H1 (cell line): ENCODE measurements around the gene PI4KA. TPM values are rescaled to one million over a fixed set of nuclear protein-coding genes. Genes with fewer than 3 reads are reported as not detected.

ENCODE experiments used
- CTCF ChIA-PET: fragments of 300-600 bp; sonication (Branson Sonifier 250); formaldehyde crosslinking; loops from one replicate; lab custom pipeline; 2021; ENCODE audit not compliant: partially characterized antibody; lab: Charles Lee
- POLR2A ChIA-PET: fragments of 300-600 bp; sonication (Branson Sonifier 250); formaldehyde crosslinking; loops from one replicate; lab custom pipeline; 2021; ENCODE audit warnings: inconsistent platforms; ENCODE audit not compliant: partially characterized antibody; lab: Charles Lee
- DNase-seq, 2 experiments: peaks; one replicate each; pipeline versions ENCODE4 v3.0.0 to v3.0.0-alpha.2; 2010 to 2022; ENCODE audit warnings: low spot score in 2 of 2, low read depth in 1 of 2, mixed read lengths in 1 of 2
- FAIRE-seq: peaks from 2 replicates; lab custom pipeline; 2011; peaks lifted over from hg19 to GRCh38; lab: Jason Lieb, UNC
- H2AFZ ChIP-seq: 2 replicates; pipeline ENCODE4 v1.8.1; 2012; ENCODE audit warnings: low read length, inconsistent platforms
- H2AK5ac ChIP-seq: 2 replicates; pipeline ENCODE4 v1.6.1; 2013; ENCODE audit warnings: low read depth, low read length
- H2BK120ac ChIP-seq: replicated peaks from 2 replicates; pipeline ENCODE3; 2013; ENCODE audit warnings: low read depth, low read length, inconsistent platforms
- H2BK12ac ChIP-seq: 2 replicates; pipeline ENCODE4 v1.6.1; 2013; ENCODE audit warnings: low read depth, low read length
- H2BK15ac ChIP-seq: 2 replicates; pipeline ENCODE4 v1.6.1; 2013; ENCODE audit warnings: low read length
- H2BK20ac ChIP-seq: 2 replicates; pipeline ENCODE4 v1.6.1; 2013; ENCODE audit warnings: low read length
- H2BK5ac ChIP-seq: 2 replicates; pipeline ENCODE4 v1.6.1; 2013; ENCODE audit warnings: low read depth, low read length
- H3K14ac ChIP-seq: 2 replicates; pipeline ENCODE4 v1.6.1; 2013; ENCODE audit warnings: inconsistent platforms; ENCODE audit not compliant: insufficient read length
- H3K18ac ChIP-seq: 2 replicates; pipeline ENCODE4 v1.6.1; 2013; ENCODE audit warnings: low read length; ENCODE audit errors: extremely low read depth
- H3K23ac ChIP-seq: 2 replicates; pipeline ENCODE4 v1.6.1; 2013; ENCODE audit warnings: inconsistent platforms; ENCODE audit not compliant: insufficient read length
- H3K23me2 ChIP-seq: 2 replicates; pipeline ENCODE4 v1.6.1; 2013; ENCODE audit warnings: low read depth, low read length
- H3K27ac ChIP-seq: 2 replicates; pipeline ENCODE4 v1.6.1; 2011; ENCODE audit warnings: low read depth, low read length, inconsistent platforms
- H3K27me3 ChIP-seq, 4 experiments: replicated peaks in 1 of 4; 1 replicate in 1 of 4; 2 replicates in 3 of 4; pipeline versions ENCODE4 v1.6.1 to v1.8.1; 2011 to 2013; ENCODE audit warnings: low read length in 3 of 4, mild to moderate bottlenecking in 3 of 4, inconsistent platforms in 2 of 4, mixed read lengths in 2 of 4, moderate library complexity in 1 of 4; ENCODE audit not compliant: control insufficient read depth in 3 of 4, insufficient read depth in 3 of 4; ENCODE audit errors: extremely low read depth in 1 of 4
- H3K36me3 ChIP-seq, 4 experiments: 2 replicates each; pipeline versions ENCODE4 v1.6.1 to v1.8.1; 2011 to 2013; ENCODE audit warnings: mild to moderate bottlenecking in 4 of 4, low read length in 3 of 4, moderate library complexity in 2 of 4, control low read depth in 1 of 4, inconsistent platforms in 1 of 4; ENCODE audit not compliant: insufficient read depth in 4 of 4, control insufficient read depth in 2 of 4
- H3K4ac ChIP-seq: replicated peaks from 2 replicates; pipeline ENCODE3; 2013; ENCODE audit warnings: low read length, low read depth, mixed read lengths, inconsistent platforms; ENCODE audit not compliant: insufficient read length
- H3K4me1 ChIP-seq, 4 experiments: replicated peaks in 1 of 4; 1 replicate in 1 of 4; 2 replicates in 3 of 4; pipeline versions ENCODE4 v1.6.1 to v1.8.1; 2011 to 2013; ENCODE audit warnings: low read length in 3 of 4, inconsistent platforms in 2 of 4, mixed read lengths in 1 of 4; ENCODE audit not compliant: insufficient read depth in 4 of 4, control insufficient read depth in 3 of 4
- H3K4me2 ChIP-seq, 2 experiments: 2 replicates each; pipeline versions ENCODE4 v1.6.1 to v1.8.1; 2011 to 2013; ENCODE audit warnings: low read depth in 2 of 2, low read length in 2 of 2, control low read depth in 1 of 2, inconsistent platforms in 1 of 2, mild to moderate bottlenecking in 1 of 2; ENCODE audit not compliant: insufficient read depth in 1 of 2
- H3K4me3 ChIP-seq, 4 experiments: fragments of 200-600, 300-600 bp in 1 of 4; sonication (generic), shearing (Covaris generic), sonication (Bioruptor Twin) in 1 of 4; 2 replicates each; pipeline versions ENCODE4 v1.5.1 to v1.8.1; 2011 to 2016; ENCODE audit warnings: low read length in 4 of 4, low read depth in 3 of 4, control low read depth in 2 of 4, inconsistent platforms in 2 of 4, mild to moderate bottlenecking in 2 of 4, mixed read lengths in 1 of 4, moderate library complexity in 1 of 4; ENCODE audit not compliant: insufficient read depth in 2 of 4; ENCODE audit errors: extremely low read depth in 1 of 4
- H3K56ac ChIP-seq: replicated peaks from 2 replicates; pipeline ENCODE3; 2013; ENCODE audit warnings: low read depth, mild to moderate bottlenecking, mixed read lengths, low read length, inconsistent platforms; ENCODE audit not compliant: insufficient read length
- H3K79me1 ChIP-seq: 2 replicates; pipeline ENCODE4 v1.6.1; 2013; ENCODE audit warnings: low read depth, low read length, control low read depth
- H3K79me2 ChIP-seq, 2 experiments: 2 replicates each; pipeline versions ENCODE4 v1.6.1 to v1.8.1; 2012 to 2013; ENCODE audit warnings: low read length in 2 of 2, mild to moderate bottlenecking in 2 of 2, inconsistent platforms in 1 of 2; ENCODE audit not compliant: insufficient read depth in 2 of 2, control insufficient read depth in 1 of 2
- H3K9ac ChIP-seq, 4 experiments: replicated peaks in 1 of 4; 1 replicate in 1 of 4; 2 replicates in 3 of 4; pipeline versions ENCODE4 v1.6.1 to v1.8.1; 2011 to 2013; ENCODE audit warnings: low read depth in 3 of 4, low read length in 3 of 4, control low read depth in 2 of 4, mild to moderate bottlenecking in 2 of 4, moderate library complexity in 2 of 4, inconsistent platforms in 1 of 4; ENCODE audit errors: extremely low read depth in 1 of 4
- H3K9me3 ChIP-seq, 2 experiments: 2 replicates each; pipeline versions ENCODE4 v1.6.1 to v1.8.1; 2012 to 2013; ENCODE audit warnings: mild to moderate bottlenecking in 2 of 2, moderate library complexity in 2 of 2, control low read depth in 1 of 2, inconsistent platforms in 1 of 2, low read depth in 1 of 2, low read length in 1 of 2, mixed read lengths in 1 of 2; ENCODE audit not compliant: insufficient read depth in 2 of 2
- H4K20me1 ChIP-seq, 2 experiments: replicated peaks in 1 of 2; 2 replicates each; pipeline versions ENCODE3 to v1.8.1; 2011 to 2013; ENCODE audit warnings: inconsistent platforms in 2 of 2, low read length in 2 of 2, mild to moderate bottlenecking in 1 of 2; ENCODE audit not compliant: insufficient read depth in 2 of 2, control insufficient read depth in 1 of 2
- H4K5ac ChIP-seq: 2 replicates; pipeline ENCODE4 v1.6.1; 2013; ENCODE audit warnings: low read length, low read depth, mixed read lengths, inconsistent platforms; ENCODE audit not compliant: insufficient read length
- H4K8ac ChIP-seq: 2 replicates; pipeline ENCODE4 v1.8.0; 2013; ENCODE audit warnings: mild to moderate bottlenecking, moderate library complexity, low read length, inconsistent platforms; ENCODE audit not compliant: insufficient read depth; ENCODE audit errors: extremely low read depth
- H4K91ac ChIP-seq: replicated peaks from 2 replicates; pipeline ENCODE3; 2013; ENCODE audit warnings: low read length, mixed read lengths, inconsistent platforms; ENCODE audit not compliant: insufficient read length
- ASH2L ChIP-seq: fragments of 200-600, 300-600 bp; sonication (generic); IDR thresholded peaks from one replicate; pipeline ENCODE4 v1.7.1; 2017; ENCODE audit warnings: low read length
- BACH1 ChIP-seq: IDR thresholded peaks from 2 replicates; pipeline ENCODE4 v1.6.1; 2012; ENCODE audit warnings: low read length, improper control_type of control experiment
- BCL11A ChIP-seq, 2 experiments: IDR thresholded peaks; one replicate each; pipeline ENCODE4 v1.6.1; 2011; ENCODE audit warnings: low read depth in 2 of 2, low read length in 2 of 2, mild to moderate bottlenecking in 2 of 2
- BRCA1 ChIP-seq: IDR thresholded peaks from 2 replicates; pipeline ENCODE4 v1.6.1; 2012; ENCODE audit warnings: low read depth, low read length, improper control_type of control experiment
- CHD2 ChIP-seq: IDR thresholded peaks from 2 replicates; pipeline ENCODE4 v1.6.1; 2012; ENCODE audit warnings: low read length, improper control_type of control experiment
- EP300 ChIP-seq, 2 experiments: IDR thresholded peaks; 1 replicate in 1 of 2; 2 replicates in 1 of 2; pipeline ENCODE4 v1.6.1; 2011 to 2012; ENCODE audit warnings: low read depth in 2 of 2, low read length in 2 of 2, mild to moderate bottlenecking in 2 of 2, borderline replicate concordance in 1 of 2, inconsistent platforms in 1 of 2, moderate library complexity in 1 of 2
- GTF2F1 ChIP-seq: IDR thresholded peaks from 2 replicates; pipeline ENCODE4 v1.6.1; 2012; ENCODE audit warnings: low read depth, low read length, improper control_type of control experiment, borderline replicate concordance
- HDAC2 ChIP-seq, 2 experiments: fragments of 300-600 bp in 1 of 2; sonication (generic) in 1 of 2; IDR thresholded peaks; 2 replicates each; pipeline ENCODE4 v1.6.1; 2011 to 2012; ENCODE audit warnings: low read depth in 2 of 2, low read length in 2 of 2, mild to moderate bottlenecking in 2 of 2, moderate library complexity in 2 of 2, borderline replicate concordance in 1 of 2, inconsistent platforms in 1 of 2
- KDM5A ChIP-seq: fragments of 200-600 bp; IDR thresholded peaks from 2 replicates; pipeline ENCODE4 v1.7.1; 2012; ENCODE audit warnings: mild to moderate bottlenecking, low read length, inconsistent platforms, mixed read lengths
- MAFK ChIP-seq: IDR thresholded peaks from 2 replicates; pipeline ENCODE4 v1.6.1; 2012; ENCODE audit warnings: low read depth, mild to moderate bottlenecking, improper control_type of control experiment, low read length
- SIX5 ChIP-seq: IDR thresholded peaks from 2 replicates; pipeline ENCODE4 v1.6.1; 2011; ENCODE audit warnings: mild to moderate bottlenecking, low read depth, low read length
- SP4 ChIP-seq: IDR thresholded peaks from 2 replicates; pipeline ENCODE4 v1.6.1; 2012; ENCODE audit warnings: low read length, inconsistent platforms
- SUZ12 ChIP-seq: fragments of 200-600 bp; sonication (generic); IDR thresholded peaks from 2 replicates; pipeline ENCODE4 v1.6.1; 2012; ENCODE audit warnings: mild to moderate bottlenecking, inconsistent platforms, low read length, moderate library complexity, mixed read lengths
- TBP ChIP-seq: IDR thresholded peaks from 2 replicates; pipeline ENCODE4 v1.6.1; 2011; ENCODE audit warnings: low read depth, low read length, improper control_type of control experiment
- WGBS, 2 experiments: shearing (Covaris generic) in 1 of 2; methylation state at CpG; one replicate each; pipeline versions ENCODE4 v1.1.6 to v1.1.7; 2013 to 2015; ENCODE audit warnings: low lambda C conversion rate in 2 of 2, mixed read lengths in 2 of 2, inconsistent platforms in 1 of 2, low coverage in 1 of 2, missing lambda C conversion rate in 1 of 2; ENCODE audit not compliant: insufficient replicate concordance in 2 of 2, insufficient coverage in 1 of 2, insufficient read length in 1 of 2; ENCODE audit errors: extremely low coverage in 1 of 2, missing lambda C conversion rate in 1 of 2; 5-methylcytosine and 5-hydroxymethylcytosine counted together
- polyA plus RNA-seq, 7 experiments: library from polyadenylated mRNA; depleted of rRNA in 3 of 7; stranded (reverse) in 5 of 7; unstranded in 2 of 7; fragments of >200 nt in 5 of 7; fragments of 200-250 nt in 2 of 7; gene quantifications; 1 replicate in 5 of 7; 2 replicates in 1 of 7; 4 replicates in 1 of 7; pipeline versions ENCODE4 v1.2.1 to v1.2.3, GENCODE V29; 2011 to 2013; ENCODE audit warnings: missing spikeins in 2 of 7, mixed read lengths in 2 of 7
- total RNA-seq: library from RNA; stranded (reverse); fragmentation: NEBNext Ultra II Directional; extraction: Animal tissue kit (Norgen Biotek cat#: 25700); gene quantifications from 2 replicates; pipeline ENCODE4 v1.2.1, GENCODE V29; 2021
- TF ChIP-seq, protein P1 (sequence below): IDR thresholded peaks from 2 replicates; pipeline ENCODE4 v1.6.1; 2012; ENCODE audit warnings: inconsistent platforms

The PI4KA gene
- total and polyA plus RNA-seq, 2 of the 8 experiments (the other 6 are each of a cell fraction or from before 2014, with no cell fraction given) = 22.5 to 37.7 TPM

DNA sequence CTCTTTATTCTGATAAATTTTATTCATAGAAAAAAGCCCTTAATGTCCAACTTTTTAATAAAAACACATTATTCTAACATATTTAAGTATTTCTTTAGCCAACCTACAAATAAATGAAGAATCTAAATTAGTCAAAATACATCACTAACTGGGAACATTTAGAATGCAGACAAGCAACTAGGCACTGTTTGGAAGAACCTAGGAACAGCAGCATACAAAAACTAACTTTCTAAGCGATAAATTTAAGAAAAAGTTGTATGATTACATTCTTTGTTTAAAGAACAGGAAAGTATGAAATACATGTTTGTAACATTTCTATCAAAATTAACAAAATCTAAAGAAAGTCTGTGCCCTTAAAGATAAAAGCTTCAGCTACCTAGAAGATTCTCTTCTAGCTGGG lies 35.3 kb downstream of the PI4KA start:
- Histone ChIP-seq H2BK20ac (no peak overlapping the region), H2BK15ac (no peak overlapping the region), H3K4me1 (no peaks in the 10 kb centered on the region), H3K4me2 (no peak overlapping the region), H2BK12ac (no peak overlapping the region), H4K8ac (no peak overlapping the region), H3K18ac (no peak overlapping the region), H3K79me2 (no peaks in the 10 kb centered on the region), H3K27ac (no peak overlapping the region), H3K79me1 (no peaks in the 10 kb centered on the region), H3K9ac (no peak overlapping the region), H2BK5ac (no peak overlapping the region), H4K5ac (no peak overlapping the region), H3K4ac (no peak overlapping the region), H3K23ac (no peak overlapping the region), H3K56ac (no peak overlapping the region), H2AK5ac (no peak overlapping the region), H3K14ac (no peak overlapping the region), H4K20me1 (peaks cover 0 to 1% of the 10 kb centered on the region in 2 experiments), H4K91ac (no peak overlapping the region), H2AFZ (no peak overlapping the region), H3K23me2 (no peaks in the 10 kb centered on the region; the same call in 1 of the 2 replicates), H3K4me3 (no peak overlapping the region), H2BK120ac (no peak overlapping the region), H3K36me3 (peaks cover 0 to 2% (median 0%) of the 10 kb centered on the region in 4 experiments; a peak in 2 of 8 replicates), H3K27me3 (no peaks in the 10 kb centered on the region), H3K9me3 (no peaks in the 10 kb centered on the region)
- DNase-seq (no peak), FAIRE-seq (no peak)
- 91% methylated on average over 1 of the region's 1 CpG; no CpG with 5 or more reads in 1 of the 2 experiments for WGBS, 2 experiments
- CTCF ChIA-PET = interaction anchor here (0.6 to 1.2 kb wide), 3 partner anchors 19 to 162 kb away, joined by 3 to 4 read pairs (median 3); no protein-coding TSS in a partner anchor
- POLR2A ChIA-PET = no interaction called here
- TF ChIP-seq SP4 (no peak), TBP (no peak), SUZ12 (no peak), BRCA1 (no peak), ASH2L (no peak), MAFK (no peak), EP300 (IDR thresholded peaks at IDR 0.05; ENCODE audit: borderline replicate concordance in 1 of 2, low read depth in 2 of 2, low read length in 2 of 2) (no peak), BACH1 (no peak), GTF2F1 (no peak), HDAC2 (IDR thresholded peaks at IDR 0.05; ENCODE audit: borderline replicate concordance in 1 of 2, low read depth in 2 of 2, low read length in 2 of 2) (no peak), KDM5A (no peak), SIX5 (no peak), CHD2 (no peak), BCL11A (IDR thresholded peaks at IDR 0.05; ENCODE audit: low read depth in 2 of 2, low read length in 2 of 2) (no peak)
- TF ChIP-seq, protein P1, sequence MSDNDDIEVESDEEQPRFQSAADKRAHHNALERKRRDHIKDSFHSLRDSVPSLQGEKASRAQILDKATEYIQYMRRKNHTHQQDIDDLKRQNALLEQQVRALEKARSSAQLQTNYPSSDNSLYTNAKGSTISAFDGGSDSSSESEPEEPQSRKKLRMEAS = no peak
